Activated naive CD4-positive, alpha-beta T cell treated with Interleukin-2 at 50 U/mL for 16 hours (primary cell): Measurements from ENCODE around the gene SFI1.

Experiments used
- DNase-seq: peaks from one replicate; pipeline ENCODE4 v3.0.0-alpha.2; 2020

SFI1 gene

GRCh38 chr22:31602259-31602952 lies 106.1 kb downstream of the SFI1 start:
- no peak for DNase-seq

- DNase-seq = no peak
Measured at GRCh38 chr22:31603081-31603525, 106.8 kb downstream of the SFI1 start.

DNA sequence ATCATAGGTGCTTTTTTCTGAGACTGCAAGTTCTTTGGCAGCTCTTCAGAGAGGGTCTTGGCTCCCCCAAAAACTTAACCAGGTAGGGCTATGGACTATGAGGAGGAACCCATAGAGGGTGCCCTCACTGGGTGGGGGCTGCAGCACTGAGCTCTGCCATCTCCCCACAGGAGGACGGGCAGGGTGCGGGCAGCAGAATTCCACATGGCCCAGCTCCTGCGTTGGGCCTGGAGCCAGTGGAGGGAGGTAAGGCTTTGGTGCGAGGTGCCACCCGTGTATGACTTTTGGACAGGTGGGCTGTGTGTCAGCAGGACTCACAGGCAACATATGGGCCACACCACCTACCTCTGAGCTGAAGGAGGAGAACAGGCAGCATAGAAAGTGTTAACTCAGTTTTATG lies 107.2 kb downstream of the SFI1 start:
- no peak for DNase-seq

GRCh38 chr22:31604137-31604705 lies 107.9 kb downstream of the SFI1 start:
- DNase-seq = no peak

DNA sequence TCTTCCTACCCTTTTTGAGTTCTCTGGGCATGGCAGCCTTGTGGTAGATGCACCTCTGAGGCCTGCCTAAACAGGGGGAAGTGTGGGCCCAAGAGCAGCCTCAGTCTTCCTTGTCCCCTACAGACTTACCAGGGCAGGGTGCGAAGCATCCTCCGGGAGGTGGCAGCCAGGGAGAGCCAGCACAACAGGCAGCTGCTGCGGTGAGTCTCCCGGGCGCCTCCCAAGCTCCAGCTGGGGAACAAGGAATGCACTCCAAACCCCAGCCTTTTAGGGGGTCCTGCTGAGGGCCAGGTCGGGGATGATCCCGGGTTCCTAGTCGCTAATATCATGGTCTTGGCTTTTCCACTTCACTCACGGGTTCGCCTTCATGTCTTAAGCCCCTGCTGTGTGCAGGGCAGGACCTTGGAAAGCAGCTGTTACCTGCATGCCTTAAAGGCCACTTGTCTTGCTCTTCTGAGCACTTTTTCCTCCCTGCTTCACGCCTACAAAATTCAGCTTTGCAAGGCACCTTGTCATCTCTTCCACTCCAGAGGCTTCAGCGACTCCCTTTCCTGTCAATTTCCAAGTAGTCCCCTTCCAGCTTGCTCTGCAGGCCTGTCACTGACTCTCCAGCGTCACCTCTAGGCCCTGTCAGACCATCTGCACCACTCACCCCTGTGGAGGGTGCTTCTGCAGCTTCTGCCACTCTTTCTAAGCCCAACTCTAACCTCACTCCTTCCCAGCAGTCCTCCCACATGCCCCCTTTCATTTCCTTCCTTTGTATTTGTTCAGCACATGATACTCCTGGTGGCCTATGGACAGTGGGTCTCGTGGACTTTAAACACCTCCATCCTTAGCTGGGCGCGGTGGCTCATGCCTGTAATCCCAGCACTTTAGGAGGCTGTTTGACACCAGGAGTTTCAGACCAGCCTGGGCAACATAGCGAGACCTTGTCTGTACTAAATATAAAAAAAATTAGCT lies 108.7 kb downstream of the SFI1 start:
- DNase-seq = no peak

DNA sequence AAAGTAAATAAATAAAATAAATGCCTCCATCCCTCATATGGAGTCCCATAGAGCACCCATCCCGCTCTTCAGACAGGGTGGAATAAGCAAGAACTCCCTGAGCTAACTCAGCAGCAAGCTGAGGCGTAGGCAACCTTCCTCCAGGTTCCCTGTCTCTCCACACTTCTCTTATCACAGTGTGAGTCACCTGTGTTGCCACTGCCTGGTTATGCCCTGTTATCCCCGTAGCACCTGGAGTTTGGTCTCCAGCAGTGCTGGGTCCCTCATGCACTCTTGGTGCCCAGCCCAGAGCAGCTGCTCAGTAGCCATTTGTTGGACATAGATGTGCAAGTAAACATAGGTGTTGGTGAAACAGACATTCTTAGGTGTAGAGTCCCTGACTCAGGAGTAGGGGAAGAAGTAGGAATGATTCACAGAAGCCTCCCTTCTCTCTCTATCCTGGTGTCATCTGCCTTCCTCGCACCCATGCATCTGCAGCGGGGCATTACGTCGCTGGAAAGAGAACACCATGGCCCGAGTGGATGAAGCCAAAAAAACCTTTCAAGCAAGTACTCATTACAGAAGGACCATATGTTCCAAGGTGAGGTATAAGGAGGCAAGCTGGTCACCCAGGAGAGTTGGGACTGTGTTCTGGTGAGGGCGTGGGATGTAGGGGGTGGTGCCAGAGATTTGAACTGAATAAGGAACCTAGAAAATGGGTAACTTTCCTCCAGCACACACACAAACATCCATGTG lies 109.7 kb downstream of the SFI1 start:
- no peak for DNase-seq

DNA sequence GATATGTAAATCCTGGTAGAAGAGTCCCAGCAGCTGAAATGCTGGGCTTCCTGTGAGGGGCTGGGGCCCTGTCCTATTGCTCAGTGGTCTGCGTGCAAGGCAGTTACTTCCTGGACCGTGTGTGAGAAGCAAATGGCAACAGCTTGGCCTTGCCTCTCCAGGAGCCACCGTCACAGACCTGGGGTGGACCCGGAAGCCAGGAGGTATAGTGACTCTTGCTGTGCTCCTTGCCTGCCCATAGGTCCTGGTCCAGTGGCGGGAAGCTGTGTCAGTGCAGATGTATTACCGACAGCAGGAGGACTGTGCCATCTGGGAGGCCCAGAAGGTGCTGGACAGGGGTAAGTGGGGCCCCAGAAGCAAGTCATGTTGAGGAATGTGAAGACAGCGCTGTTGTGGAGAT lies 111.4 kb downstream of the SFI1 start:
- DNase-seq = no peak

- no peak for DNase-seq
Measured at GRCh38 chr22:31609716-31610115, 113.4 kb downstream of the SFI1 start.

DNA sequence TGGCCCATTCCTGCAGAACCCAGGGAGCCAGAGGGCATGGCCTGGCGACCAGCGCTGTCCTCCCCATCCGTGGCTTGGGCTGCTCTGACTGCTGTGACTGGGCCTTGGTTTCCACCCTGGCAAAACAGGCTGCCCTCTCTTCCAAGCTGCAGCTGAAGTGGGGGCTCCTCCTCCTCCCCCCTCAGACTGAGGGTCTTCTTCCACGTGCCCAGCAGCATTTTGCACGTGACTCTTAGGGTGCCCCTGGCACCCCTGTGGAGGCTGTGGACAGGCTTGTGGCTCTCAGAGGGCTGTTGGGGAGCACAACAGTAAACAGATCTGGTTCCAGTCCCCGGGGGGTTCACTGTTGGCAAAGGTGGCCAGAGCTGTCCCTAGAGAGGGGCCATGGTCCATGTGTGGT lies 114.3 kb downstream of the SFI1 start:
- no peak for DNase-seq

DNA sequence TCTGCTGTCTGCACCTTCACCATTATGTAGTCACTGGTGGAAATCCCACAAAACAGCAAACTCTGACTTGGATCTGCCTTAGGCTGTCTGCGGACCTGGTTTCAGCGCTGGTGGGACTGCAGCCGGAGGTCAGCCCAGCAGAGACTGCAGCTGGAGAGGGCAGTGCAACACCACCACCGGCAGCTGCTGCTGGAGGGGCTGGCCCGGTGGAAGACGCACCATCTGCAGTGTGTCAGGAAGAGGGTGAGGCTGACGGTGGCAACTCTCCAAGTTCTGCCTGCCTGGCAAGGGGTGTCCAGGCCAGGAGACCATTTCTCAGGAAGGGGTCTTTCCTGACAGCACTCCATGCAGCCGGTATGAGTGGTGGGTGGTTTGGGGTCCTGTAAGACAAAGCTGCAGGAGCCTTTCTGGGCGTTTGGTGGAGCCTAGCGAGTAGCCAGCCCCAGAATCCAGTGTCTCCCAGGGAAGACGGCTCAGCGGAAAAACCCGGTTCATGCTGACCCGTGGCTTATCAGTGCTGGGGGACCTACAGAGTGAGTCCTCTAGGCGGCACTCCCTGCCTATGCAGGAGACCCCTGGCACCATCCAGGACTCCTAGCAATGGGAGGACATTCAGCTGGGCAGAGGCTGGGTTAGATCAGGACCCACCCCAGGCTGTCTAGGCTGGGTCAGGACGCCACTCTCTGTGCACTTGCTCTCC lies 114.9 kb downstream of the SFI1 start:
- DNase-seq = no peak

DNA sequence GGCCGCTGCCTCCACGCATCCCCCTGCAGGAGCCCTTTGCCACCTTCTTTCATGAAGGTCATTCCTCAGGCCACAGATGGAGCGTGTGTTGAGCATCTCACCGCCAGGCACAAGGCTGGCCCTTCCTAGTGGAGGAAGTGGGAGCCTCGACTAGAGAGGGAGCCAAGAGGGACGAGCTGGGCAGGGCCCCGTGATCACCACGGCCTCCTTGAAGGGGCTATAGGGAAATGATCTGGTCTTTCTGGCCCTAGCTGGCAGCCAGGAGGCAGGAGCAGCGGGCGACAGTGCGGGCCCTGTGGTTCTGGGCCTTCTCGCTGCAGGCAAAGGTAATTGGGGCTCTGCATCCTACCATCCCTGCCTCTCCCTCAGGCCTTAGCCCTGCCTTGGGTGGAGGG lies 116.6 kb downstream of the SFI1 start:
- no peak for DNase-seq

GRCh38 chr22:31613286-31613903 lies 117.1 kb downstream of the SFI1 start:
- no peak for DNase-seq

DNA sequence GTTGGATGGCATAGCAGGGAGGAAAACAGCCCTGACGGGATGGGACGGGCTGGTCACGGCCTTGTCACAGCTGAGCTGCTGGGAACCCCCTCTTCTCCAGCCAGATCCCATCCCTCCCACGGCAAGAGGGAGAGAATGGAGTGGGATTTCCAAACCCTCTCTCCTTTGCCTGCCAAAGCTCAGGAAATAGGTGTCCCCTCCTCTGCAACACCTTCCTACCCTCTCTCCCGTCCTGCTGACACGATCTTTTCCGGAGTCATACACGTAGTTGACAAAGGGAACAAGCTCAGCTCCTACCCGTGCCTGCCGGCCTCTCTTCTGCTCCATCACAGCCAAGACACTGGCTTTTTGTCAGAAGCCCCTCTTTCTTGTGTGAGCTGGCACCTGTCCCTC lies 117.6 kb downstream of the SFI1 start:
- DNase-seq = no peak

DNA sequence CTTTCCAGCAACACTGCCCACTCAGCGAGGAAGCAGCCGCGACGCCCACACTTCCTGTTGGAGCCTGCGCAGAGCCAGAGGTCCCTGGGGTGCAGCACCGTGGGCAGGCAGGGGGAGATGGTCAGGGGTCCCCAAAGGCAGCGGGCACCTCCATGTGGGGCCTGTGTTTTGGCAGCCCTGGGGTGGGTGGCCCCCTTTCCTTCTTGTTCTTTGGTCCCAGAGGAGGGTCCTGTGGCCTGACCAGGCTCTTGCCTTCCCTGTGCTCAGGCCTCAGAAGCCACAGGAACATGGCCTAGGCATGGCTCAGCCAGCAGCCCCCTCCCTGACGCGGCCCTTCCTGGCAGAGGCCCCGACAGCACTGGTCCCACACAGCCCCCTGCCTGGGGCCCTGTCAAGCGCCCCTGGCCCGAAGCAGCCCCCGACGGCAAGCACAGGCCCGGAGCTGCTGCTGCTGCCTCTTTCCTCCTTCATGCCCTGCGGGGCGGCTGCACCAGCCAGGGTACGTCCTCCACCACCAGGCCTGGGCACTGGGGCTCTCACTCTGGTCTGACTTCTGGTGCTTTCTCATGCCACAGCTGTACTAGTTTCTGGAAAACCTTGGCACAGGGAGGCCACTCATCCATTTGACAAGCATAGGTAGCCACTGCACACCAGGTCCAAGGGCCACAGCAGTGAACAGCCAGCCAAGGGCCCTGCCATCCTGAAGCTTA lies 118.6 kb downstream of the SFI1 start:
- DNase-seq = no peak

GRCh38 chr22:31615491-31615860 lies 119.1 kb downstream of the SFI1 start:
- DNase-seq = no peak

DNA sequence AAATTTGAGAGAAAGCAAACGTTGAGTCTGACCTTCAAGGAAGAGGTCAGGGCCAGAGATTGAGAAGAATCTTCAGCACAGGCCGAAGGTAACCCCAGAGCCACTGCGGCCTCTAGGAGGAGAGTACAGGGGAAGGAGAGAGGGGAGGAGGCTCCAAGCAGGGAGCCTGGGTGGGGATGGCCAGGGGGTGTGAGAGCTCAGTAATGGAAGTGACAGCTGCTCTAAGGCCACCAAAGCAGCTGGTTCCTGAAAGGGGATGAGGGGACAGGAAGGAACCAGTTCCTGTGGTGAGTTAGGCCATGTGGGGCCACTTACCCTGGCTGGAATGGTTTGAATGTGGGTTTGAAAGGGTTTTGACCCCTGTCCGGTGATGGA lies 119.6 kb downstream of the SFI1 start:
- no peak for DNase-seq

DNA sequence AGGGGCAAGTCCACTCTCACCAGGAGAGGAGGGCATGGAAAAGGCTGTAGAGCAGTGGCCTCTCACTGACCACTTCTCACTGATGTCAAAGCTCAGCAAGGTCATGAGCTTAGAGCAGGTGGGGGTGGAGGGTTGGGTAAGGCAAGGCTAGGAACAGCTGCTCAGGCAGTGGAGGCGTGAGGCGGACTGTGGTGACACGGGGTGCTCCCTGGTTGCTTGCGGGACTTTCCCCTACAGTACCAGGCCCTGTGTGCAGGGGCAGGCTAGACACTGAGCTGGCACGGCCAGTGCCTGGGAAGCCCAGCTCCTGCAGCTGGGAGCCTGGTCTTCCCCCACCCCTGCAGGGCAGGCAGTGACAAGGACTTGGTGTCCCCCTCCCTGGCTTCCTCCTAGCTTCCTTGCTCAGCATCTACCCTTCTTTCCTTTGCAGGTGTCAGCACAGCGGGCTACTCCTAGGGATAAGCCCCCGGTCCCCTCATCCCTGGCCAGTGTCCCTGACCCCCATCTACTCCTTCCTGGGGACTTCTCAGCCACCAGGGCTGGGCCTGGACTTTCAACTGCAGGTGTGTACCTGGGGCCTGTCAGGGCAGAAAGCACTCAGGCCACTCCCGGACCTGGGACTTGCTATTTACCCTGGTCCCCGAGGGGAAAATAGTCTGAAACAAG lies 120.1 kb downstream of the SFI1 start:
- DNase-seq = peak; percentile 45

- DNase-seq = no peak
Measured at GRCh38 chr22:31618057-31618456, 121.7 kb downstream of the SFI1 start.

GRCh38 chr22:31618471-31619176 lies 122.3 kb downstream of the SFI1 start:
- no peak for DNase-seq

- DNase-seq = no peak
Measured at GRCh38 chr22:31619611-31620300, 123.4 kb downstream of the SFI1 start.
